Mesothelial cell of epicardium (in vitro differentiated cells): Measurements from ENCODE around the gene SPATA46. TPM values are rescaled to one million over a fixed set of nuclear protein-coding genes. Genes with fewer than 3 reads are reported as not detected.

Experiments used
- DNase-seq, 2 experiments: peaks; one replicate each; pipeline ENCODE4 v3.0.0; 2021; ENCODE audit warnings: low spot score in 2 of 2; ENCODE audit not compliant: unreplicated experiment in 2 of 2
- H3K27ac Mint-ChIP-seq: 2 replicates; pipeline ENCODE4 v1.8.0; 2021; ENCODE audit warnings: mixed read lengths
- H3K27me3 Mint-ChIP-seq: 2 replicates; pipeline ENCODE4 v1.8.0; 2021; ENCODE audit warnings: low read depth, mixed read lengths
- H3K36me3 Mint-ChIP-seq: 2 replicates; pipeline ENCODE4 v1.8.0; 2021; ENCODE audit warnings: mixed read lengths
- H3K4me1 Mint-ChIP-seq: 2 replicates; pipeline ENCODE4 v1.8.0; 2021; ENCODE audit warnings: mixed read lengths
- H3K4me3 Mint-ChIP-seq: 2 replicates; pipeline ENCODE4 v1.8.0; 2021; ENCODE audit warnings: mild to moderate bottlenecking, moderate library complexity, mixed read lengths
- H3K9me3 Mint-ChIP-seq: 2 replicates; pipeline ENCODE4 v1.8.0; 2021; ENCODE audit warnings: mixed read lengths
- total RNA-seq: library from RNA; stranded (reverse); gene quantifications from 3 replicates; pipeline ENCODE4 v1.2.1, GENCODE V29; 2021
- TF ChIP-seq, protein P1 (sequence below): fragments of 200-600 bp; sonication (generic); IDR thresholded peaks from one replicate; pipeline ENCODE4 v1.5.0; 2021; ENCODE audit warnings: antibody characterized with exemption; ENCODE audit not compliant: unreplicated experiment

Gene SPATA46
- total RNA-seq, 1 donor from 2014 or later: not detected

DNA sequence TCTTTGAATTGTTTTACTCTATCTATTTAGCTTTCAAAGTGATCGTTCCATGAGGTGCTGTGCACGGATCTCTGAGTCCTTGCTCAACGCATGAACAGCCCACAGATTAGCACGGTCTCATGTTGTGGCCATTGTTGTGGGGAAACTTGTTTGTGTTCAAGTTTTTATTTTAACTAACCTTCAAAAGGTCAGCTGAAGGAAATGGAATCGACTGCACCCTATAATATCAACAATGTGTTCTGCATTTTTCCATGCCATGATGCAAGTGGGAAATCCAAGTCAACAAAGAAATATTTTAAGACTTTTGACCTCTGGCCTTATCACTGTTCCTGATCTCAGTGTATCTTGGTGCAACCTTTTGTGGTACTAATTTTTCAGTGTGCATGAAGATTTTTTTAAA lies 29.1 kb upstream of the SPATA46 start:
- Mint-ChIP-seq H3K4me3 (no peak overlapping the region), H3K9me3 (no peaks in the 10 kb centered on the region), H3K36me3 (no peaks in the 10 kb centered on the region), H3K4me1 (peaks cover 5% of the 10 kb centered on the region), H3K27ac (no peak overlapping the region), H3K27me3 (peaks cover 2% of the 10 kb centered on the region)
- TF ChIP-seq, protein P1, sequence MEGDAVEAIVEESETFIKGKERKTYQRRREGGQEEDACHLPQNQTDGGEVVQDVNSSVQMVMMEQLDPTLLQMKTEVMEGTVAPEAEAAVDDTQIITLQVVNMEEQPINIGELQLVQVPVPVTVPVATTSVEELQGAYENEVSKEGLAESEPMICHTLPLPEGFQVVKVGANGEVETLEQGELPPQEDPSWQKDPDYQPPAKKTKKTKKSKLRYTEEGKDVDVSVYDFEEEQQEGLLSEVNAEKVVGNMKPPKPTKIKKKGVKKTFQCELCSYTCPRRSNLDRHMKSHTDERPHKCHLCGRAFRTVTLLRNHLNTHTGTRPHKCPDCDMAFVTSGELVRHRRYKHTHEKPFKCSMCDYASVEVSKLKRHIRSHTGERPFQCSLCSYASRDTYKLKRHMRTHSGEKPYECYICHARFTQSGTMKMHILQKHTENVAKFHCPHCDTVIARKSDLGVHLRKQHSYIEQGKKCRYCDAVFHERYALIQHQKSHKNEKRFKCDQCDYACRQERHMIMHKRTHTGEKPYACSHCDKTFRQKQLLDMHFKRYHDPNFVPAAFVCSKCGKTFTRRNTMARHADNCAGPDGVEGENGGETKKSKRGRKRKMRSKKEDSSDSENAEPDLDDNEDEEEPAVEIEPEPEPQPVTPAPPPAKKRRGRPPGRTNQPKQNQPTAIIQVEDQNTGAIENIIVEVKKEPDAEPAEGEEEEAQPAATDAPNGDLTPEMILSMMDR: no peak
- DNase-seq: no peak

DNA sequence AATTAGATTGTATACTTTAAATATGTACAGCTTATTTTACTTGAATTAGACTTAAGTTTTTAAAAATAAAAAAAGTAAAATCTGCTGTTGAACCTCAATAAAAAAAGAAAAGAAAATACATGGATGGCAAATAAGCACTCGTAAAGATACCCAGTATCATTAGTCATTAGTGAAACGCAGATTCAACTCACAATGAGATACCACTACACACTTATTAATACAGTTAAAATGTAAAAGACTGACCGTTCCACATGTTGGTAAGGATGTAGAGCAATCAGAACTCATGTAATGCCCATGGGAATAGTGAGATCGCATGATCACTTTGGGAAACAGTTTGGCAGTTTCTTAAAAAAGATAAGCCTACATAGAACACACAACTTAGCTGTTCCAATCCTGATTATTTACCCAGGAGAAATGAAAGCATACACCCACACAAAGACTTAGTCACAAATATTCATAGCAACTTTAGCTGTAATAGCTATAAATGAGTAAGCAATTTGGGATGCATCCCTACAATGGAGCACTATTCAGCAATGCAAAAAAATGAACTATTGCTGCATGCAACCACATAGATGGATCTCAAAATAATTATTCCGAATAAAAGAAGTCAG lies 28.0 kb upstream of the SPATA46 start:
- no peak overlapping the region for H3K27ac Mint-ChIP-seq
- no peaks in the 10 kb centered on the region for H3K9me3 Mint-ChIP-seq
- peaks cover 4% of the 10 kb centered on the region for H3K27me3 Mint-ChIP-seq
- DNase-seq: no peak
- H3K4me3 Mint-ChIP-seq: no peak overlapping the region
- H3K36me3 Mint-ChIP-seq: no peaks in the 10 kb centered on the region
- TF ChIP-seq, protein P1: no peak
- no peaks in the 10 kb centered on the region for H3K4me1 Mint-ChIP-seq

DNA sequence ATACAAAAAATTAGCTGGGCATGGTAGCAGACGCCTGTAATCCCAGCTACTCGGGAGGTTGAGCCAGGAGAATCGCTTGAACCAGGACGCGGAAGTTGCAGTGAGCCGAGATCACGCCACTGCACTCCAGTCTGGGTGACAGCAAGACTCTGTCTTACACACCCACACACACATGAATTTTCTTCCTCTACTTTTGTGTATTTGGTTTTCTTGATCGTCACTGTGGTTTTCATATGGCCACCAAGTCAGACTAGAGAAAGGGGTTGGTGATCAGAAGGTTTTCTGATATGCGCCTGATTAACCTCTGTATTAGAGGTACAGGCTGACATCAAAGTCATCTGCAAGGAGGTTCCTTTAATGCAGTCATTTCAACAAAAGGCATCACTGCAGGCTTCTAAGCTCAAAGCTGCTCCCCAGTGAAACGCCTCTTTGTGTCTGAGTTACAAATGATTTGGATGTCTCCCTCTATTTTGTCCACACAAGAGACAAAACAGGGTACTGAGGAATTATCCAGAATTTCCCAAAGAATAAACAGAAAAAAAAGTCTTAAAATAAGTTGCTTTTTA lies 24.2 kb upstream of the SPATA46 start:
- H3K9me3 Mint-ChIP-seq: no peaks in the 10 kb centered on the region
- TF ChIP-seq, protein P1: no peak
- no peak overlapping the region for H3K4me3 Mint-ChIP-seq
- H3K27ac Mint-ChIP-seq: no peak overlapping the region
- no peaks in the 10 kb centered on the region for H3K36me3 Mint-ChIP-seq
- peaks cover 6% of the 10 kb centered on the region for H3K4me1 Mint-ChIP-seq
- no peak for DNase-seq
- H3K27me3 Mint-ChIP-seq: peaks cover 33% of the 10 kb centered on the region

DNA sequence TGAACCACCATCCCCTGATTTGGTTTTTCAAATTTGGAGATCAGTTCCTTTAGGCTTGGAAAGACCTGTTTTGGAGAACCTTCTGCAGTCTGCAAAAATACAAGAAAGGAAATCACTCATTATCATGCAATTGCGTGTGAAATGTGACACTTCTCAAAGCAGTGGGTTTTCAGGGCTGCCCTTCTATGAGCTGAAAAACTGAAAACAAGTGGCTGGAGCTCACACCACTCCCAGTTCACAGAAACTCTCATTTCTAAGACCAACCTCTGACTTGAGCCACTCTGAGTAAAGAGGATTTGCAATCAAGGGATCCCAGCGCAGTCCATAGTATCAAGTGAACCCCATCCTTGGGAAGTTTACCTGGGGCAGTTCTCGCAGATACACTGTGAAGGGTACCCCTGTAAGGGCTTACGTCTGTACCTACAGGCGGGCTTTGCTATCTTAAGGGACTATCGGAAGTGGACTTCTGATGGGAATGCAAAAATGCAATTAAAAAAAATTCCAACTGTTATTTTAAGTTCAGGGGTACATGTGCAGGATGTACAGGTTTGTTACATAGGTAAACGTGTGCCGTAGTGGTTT lies 22.4 kb upstream of the SPATA46 start:
- no peak for DNase-seq
- Mint-ChIP-seq H3K36me3 (no peaks in the 10 kb centered on the region), H3K27ac (no peak overlapping the region), H3K27me3 (peaks cover 34% of the 10 kb centered on the region), H3K9me3 (no peaks in the 10 kb centered on the region), H3K4me3 (no peak overlapping the region), H3K4me1 (peaks cover 6% of the 10 kb centered on the region)
- TF ChIP-seq, protein P1: no peak

DNA sequence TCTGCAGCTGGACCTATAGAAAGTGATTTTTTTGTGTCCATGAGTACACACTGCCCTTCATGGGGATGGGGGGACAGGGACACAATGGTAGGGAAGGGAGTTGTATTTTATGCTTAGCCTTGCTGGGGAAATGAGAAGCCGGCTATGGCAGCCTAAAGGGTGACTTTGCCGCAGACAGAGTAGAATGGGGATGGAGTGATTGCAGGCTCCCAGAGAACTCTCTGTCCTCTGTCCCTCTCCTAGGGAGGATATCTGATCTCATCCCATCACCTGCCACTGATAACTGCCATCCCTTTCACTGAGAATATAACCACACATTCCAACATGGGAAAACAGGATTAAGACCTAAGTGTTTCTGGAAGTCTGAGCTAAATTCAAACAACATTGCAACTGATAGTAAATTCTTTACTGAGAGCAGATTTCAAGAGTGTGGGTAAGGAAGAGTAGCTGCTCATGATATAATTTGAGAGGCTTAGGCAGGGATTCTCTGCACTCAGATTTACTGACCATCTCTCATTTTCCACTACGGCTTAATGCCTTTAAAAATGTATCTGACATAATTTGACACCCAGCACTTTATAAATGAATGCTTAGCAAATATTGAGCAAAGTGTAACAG lies 21.4 kb upstream of the SPATA46 start:
- Mint-ChIP-seq H3K9me3 (no peaks in the 10 kb centered on the region), H3K36me3 (no peaks in the 10 kb centered on the region), H3K27me3 (peaks cover 37% of the 10 kb centered on the region), H3K4me3 (no peak overlapping the region), H3K27ac (no peak overlapping the region), H3K4me1 (peaks cover 6% of the 10 kb centered on the region)
- TF ChIP-seq, protein P1: no peak
- DNase-seq: no peak
